NCI-H187 (cell line): ENCODE data around the gene NIPSNAP2.
"Not testable (repeated sequence)": the region's sequence is repeated elsewhere in the genome, so short reads cannot be mapped to it uniquely, and the experiment has no call there.

ENCODE experiments used
- DNase-seq, 2 experiments: peaks; one replicate each; lab custom pipeline; 2025; lab: John Stamatoyannopoulos, UW

Gene NIPSNAP2

DNA sequence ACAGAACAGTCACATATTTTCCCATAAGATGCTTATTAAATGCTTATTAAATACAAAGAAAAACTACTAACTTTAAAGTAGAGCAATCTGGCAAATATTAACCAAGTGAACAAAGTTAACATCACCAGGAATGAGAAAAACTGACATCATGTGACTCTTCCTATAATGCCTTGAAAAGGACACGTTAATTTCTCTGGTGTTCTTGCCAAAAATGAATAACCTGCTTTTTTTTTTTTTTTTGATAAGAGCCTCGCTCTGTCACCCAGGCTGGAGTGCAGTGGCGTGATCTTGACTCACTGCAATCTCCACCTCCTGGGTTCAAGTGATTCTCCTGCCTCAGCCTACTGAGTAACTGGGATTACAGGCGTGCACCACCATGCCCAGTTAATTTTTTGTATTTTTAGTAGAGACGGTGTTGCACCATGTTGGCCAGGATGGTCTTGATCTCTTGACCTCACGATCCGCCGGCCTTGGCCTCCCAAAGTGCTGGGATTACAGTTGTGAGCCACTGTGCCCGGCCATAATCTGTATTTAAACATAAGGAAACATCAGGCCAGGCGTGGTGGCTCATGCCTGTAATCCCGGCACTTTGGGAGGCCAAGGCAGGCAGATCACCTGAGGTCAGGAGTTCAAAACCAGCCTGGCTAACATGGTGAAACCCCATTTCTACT lies 83.2 kb downstream of the NIPSNAP2 start:
- DNase-seq, result not testable (repeated sequence)

DNA sequence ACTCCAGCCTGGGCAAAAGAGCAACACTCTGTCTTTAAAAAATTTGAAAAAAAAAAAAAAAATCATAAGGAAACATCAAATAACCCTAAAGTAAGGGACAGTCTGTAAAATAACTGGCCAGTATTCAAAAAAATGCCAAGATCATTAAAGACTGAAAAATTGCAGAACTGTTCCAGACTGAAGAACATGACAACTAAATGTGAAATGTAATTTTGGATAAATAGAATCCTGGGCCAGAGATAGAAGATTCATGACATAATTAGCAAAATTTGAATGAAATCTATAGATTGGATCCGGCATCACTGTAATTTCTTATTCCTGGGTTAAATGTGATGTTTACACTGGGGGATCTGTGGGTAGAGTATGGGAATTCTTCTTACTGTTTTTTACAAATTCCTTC lies 83.9 kb downstream of the NIPSNAP2 start:
- DNase-seq, result no peak

DNA sequence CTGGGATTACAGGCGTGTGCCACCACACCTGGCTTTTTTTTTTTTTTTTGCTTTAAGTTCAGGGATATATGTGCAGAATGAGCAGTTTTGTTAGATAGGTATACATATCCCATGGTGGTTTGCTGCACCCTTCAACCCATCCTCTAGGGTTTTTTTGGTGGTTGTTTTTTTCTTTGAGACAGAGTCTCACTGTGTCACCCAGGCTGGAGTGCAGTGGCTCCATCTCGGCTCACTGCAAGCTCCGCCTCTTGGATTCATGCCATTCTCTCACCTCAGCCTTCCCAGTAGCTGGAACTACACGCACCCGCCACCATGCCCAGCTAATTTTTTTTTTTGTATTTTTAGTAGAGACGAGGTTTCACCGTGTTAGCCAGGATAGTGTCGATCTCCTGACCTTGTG lies 84.4 kb downstream of the NIPSNAP2 start:
- not testable (repeated sequence) for DNase-seq
